ENCODE measurements around the gene KRTAP13-2.

GRCh38 chr21:30391492-30392025, 19.5 kb upstream of the KRTAP13-2 start:
- TF ChIP-seq CTCF (IDR thresholded peaks at IDR 0.05): no peak
- TF ChIP-seq POLR2A (IDR thresholded peaks at IDR 0.05): no peak

All from adrenal gland (tissue), 5 donors.